SK-N-SH (cell line): ENCODE data around the gene CD72. TPM values are rescaled to one million over a fixed set of nuclear protein-coding genes. Genes with fewer than 3 reads are reported as not detected.

ENCODE experiments used
- CTCF ChIA-PET: fragments of 300-600, 350-600 bp; formaldehyde crosslinking; extraction: SDS; loops from one replicate; lab custom pipeline; 2021; lab: Yijun Ruan, JAX
- POLR2A ChIA-PET: fragments of 350-600 bp; sonication (Branson Sonifier 250); formaldehyde crosslinking; extraction: SDS; loops from one replicate; lab custom pipeline; 2020; ENCODE audit warnings: antibody characterized with exemption, inconsistent platforms; lab: Yijun Ruan, JAX
- DNase-seq: peaks from one replicate; pipeline ENCODE4 v3.0.0; 2012
- H2AFZ ChIP-seq: fragments of 200-600 bp; sonication (generic); 2 replicates; pipeline ENCODE4 v1.8.1; 2016; ENCODE audit warnings: antibody characterized with exemption, mild to moderate bottlenecking, low read depth
- H3F3A ChIP-seq: fragments of 200-600 bp; sonication (generic); replicated peaks from 2 replicates; pipeline ENCODE3; 2016; ENCODE audit warnings: antibody characterized with exemption, mild to moderate bottlenecking; ENCODE audit not compliant: insufficient read depth
- H3K27ac ChIP-seq, 2 experiments: fragments of 200-500 bp in 1 of 2; fragments of 200-600 bp in 1 of 2; sonication (Bioruptor generic) in 1 of 2; sonication (generic), shearing (Covaris generic) in 1 of 2; 2 replicates each; pipeline versions ENCODE4 v1.5.1 to v1.6.1; 2014 to 2016; ENCODE audit warnings: low read depth in 2 of 2, inconsistent platforms in 1 of 2, low read length in 1 of 2, mild to moderate bottlenecking in 1 of 2, mixed read lengths in 1 of 2
- H3K27me3 ChIP-seq: fragments of 200-600 bp; sonication (generic), shearing (Covaris generic); 2 replicates; pipeline ENCODE4 v1.6.1; 2016; ENCODE audit warnings: mixed run types; ENCODE audit not compliant: insufficient read depth
- H3K36me3 ChIP-seq, 2 experiments: fragments of 200-500 bp in 1 of 2; fragments of 200-600 bp in 1 of 2; sonication (Bioruptor generic) in 1 of 2; sonication (generic) in 1 of 2; replicated peaks in 1 of 2; 2 replicates each; pipeline versions ENCODE3 to v1.5.1; 2014 to 2016; ENCODE audit warnings: low read length in 1 of 2, mild to moderate bottlenecking in 1 of 2; ENCODE audit not compliant: insufficient read depth in 2 of 2, control insufficient read depth in 1 of 2
- H3K4me1 ChIP-seq, 2 experiments: fragments of 200-500 bp in 1 of 2; fragments of 200-600 bp in 1 of 2; sonication (Bioruptor generic) in 1 of 2; sonication (generic), shearing (Covaris generic) in 1 of 2; 2 replicates each; pipeline versions ENCODE4 v1.5.1 to v1.6.1; 2014 to 2016; ENCODE audit warnings: low read depth in 1 of 2, low read length in 1 of 2, mixed run types in 1 of 2; ENCODE audit not compliant: insufficient read depth in 2 of 2, control insufficient read depth in 1 of 2
- H3K4me2 ChIP-seq: fragments of 200-600 bp; sonication (generic), shearing (Covaris generic); 2 replicates; pipeline ENCODE4 v1.6.1; 2017; ENCODE audit warnings: mixed run types
- H3K4me3 ChIP-seq, 2 experiments: fragments of 200-500 bp in 1 of 2; fragments of 200-600 bp in 1 of 2; sonication (Bioruptor generic) in 1 of 2; sonication (generic), shearing (Covaris generic) in 1 of 2; 2 replicates each; pipeline versions ENCODE4 v1.5.1 to v1.8.1; 2014 to 2016; ENCODE audit warnings: low read depth in 2 of 2, inconsistent platforms in 1 of 2, low read length in 1 of 2, mild to moderate bottlenecking in 1 of 2, mixed read lengths in 1 of 2, moderate library complexity in 1 of 2
- H3K79me2 ChIP-seq: fragments of 200-600 bp; sonication (generic); 2 replicates; pipeline ENCODE4 v1.8.1; 2017; ENCODE audit warnings: mild to moderate bottlenecking; ENCODE audit not compliant: insufficient read depth
- H3K9ac ChIP-seq: fragments of 200-600 bp; sonication (generic); 2 replicates; pipeline ENCODE4 v1.6.1; 2017; ENCODE audit warnings: mixed run types
- H3K9me2 ChIP-seq: fragments of 200-600 bp; sonication (generic); 2 replicates; pipeline ENCODE4 v1.6.1; 2017; ENCODE audit warnings: mixed run types
- H3K9me3 ChIP-seq: fragments of 200-600 bp; sonication (generic); 2 replicates; pipeline ENCODE4 v1.6.1; 2017; ENCODE audit warnings: mixed run types, mild to moderate bottlenecking, moderate library complexity
- H4K20me1 ChIP-seq: fragments of 200-600 bp; sonication (generic); 2 replicates; pipeline ENCODE4 v1.6.1; 2017; ENCODE audit warnings: mild to moderate bottlenecking, mixed run types; ENCODE audit not compliant: insufficient read depth
- CHD2 ChIP-seq: fragments of 150-350 bp; IDR thresholded peaks from 2 replicates; pipeline ENCODE4 v1.6.1; 2018; ENCODE audit warnings: low read length; ENCODE audit not compliant: partially characterized antibody
- EP300 ChIP-seq, 2 experiments: IDR thresholded peaks; 2 replicates each; pipeline versions ENCODE4 v1.4.0 to v1.6.1; 2012; ENCODE audit warnings: borderline replicate concordance in 1 of 2, low read depth in 1 of 2, low read length in 1 of 2
- GABPA ChIP-seq: IDR thresholded peaks from 2 replicates; pipeline ENCODE4 v1.4.0; 2012; ENCODE audit warnings: low read depth, mild to moderate bottlenecking
- JUND ChIP-seq: IDR thresholded peaks from 2 replicates; pipeline ENCODE4 v1.4.0; 2012
- MEF2A ChIP-seq: IDR thresholded peaks from 2 replicates; pipeline ENCODE4 v1.4.0; 2012; ENCODE audit warnings: low read depth, borderline replicate concordance
- MXI1 ChIP-seq: IDR thresholded peaks from 2 replicates; pipeline ENCODE4 v1.6.1; 2012; ENCODE audit warnings: mild to moderate bottlenecking, low read depth, low read length, improper control_type of control experiment
- NFIC ChIP-seq: IDR thresholded peaks from 2 replicates; pipeline ENCODE4 v1.4.0; 2012; ENCODE audit warnings: borderline replicate concordance
- NRF1 ChIP-seq: IDR thresholded peaks from 2 replicates; pipeline ENCODE4 v1.6.1; 2012; ENCODE audit warnings: low read depth, mild to moderate bottlenecking, low read length
- RAD21 ChIP-seq: IDR thresholded peaks from 2 replicates; pipeline ENCODE4 v1.6.1; 2012; ENCODE audit warnings: mild to moderate bottlenecking, low read length
- RCOR1 ChIP-seq: fragments of 150-350 bp; IDR thresholded peaks from 2 replicates; pipeline ENCODE4 v1.6.1; 2017; ENCODE audit warnings: antibody characterized with exemption, low read length
- SMC3 ChIP-seq: IDR thresholded peaks from 2 replicates; pipeline ENCODE4 v1.6.1; 2012; ENCODE audit warnings: low read depth, low read length, improper control_type of control experiment
- YY1 ChIP-seq: IDR thresholded peaks from 2 replicates; pipeline ENCODE4 v1.4.0; 2012; ENCODE audit warnings: low read depth, mild to moderate bottlenecking
- WGBS: methylation state at CpG from one replicate; pipeline ENCODE4 v1.1.6; 2017; ENCODE audit warnings: low lambda C conversion rate; 5-methylcytosine and 5-hydroxymethylcytosine counted together
- polyA plus RNA-seq, 3 experiments: library from polyadenylated mRNA; depleted of rRNA; stranded (reverse); fragments of >200 nt; gene quantifications; 2 replicates each; pipeline ENCODE4 v1.2.3, GENCODE V29; 2012
- TF ChIP-seq, protein P1 (sequence below): fragments of 150-350 bp; IDR thresholded peaks from 2 replicates; pipeline ENCODE4 v1.6.1; 2017; ENCODE audit warnings: antibody characterized with exemption, low read length, low read depth, borderline replicate concordance
- TF ChIP-seq, protein P2 (sequence below): IDR thresholded peaks from 2 replicates; pipeline ENCODE4; 2012
- TF ChIP-seq, protein P3 (sequence below): fragments of 150-350 bp; IDR thresholded peaks from 2 replicates; pipeline ENCODE4 v1.6.1; 2016; ENCODE audit warnings: mild to moderate bottlenecking, low read depth, low read length
- TF ChIP-seq, protein P4 (sequence below): fragments of 200-600 bp; sonication (generic); IDR thresholded peaks from 2 replicates; pipeline ENCODE4 v1.6.1; 2017; ENCODE audit warnings: antibody characterized with exemption, mild to moderate bottlenecking, moderate library complexity

Gene CD72
- polyA plus RNA-seq, 1 of the 3 experiments (the other 2 are of a cell fraction), result 2.7 TPM

DNA sequence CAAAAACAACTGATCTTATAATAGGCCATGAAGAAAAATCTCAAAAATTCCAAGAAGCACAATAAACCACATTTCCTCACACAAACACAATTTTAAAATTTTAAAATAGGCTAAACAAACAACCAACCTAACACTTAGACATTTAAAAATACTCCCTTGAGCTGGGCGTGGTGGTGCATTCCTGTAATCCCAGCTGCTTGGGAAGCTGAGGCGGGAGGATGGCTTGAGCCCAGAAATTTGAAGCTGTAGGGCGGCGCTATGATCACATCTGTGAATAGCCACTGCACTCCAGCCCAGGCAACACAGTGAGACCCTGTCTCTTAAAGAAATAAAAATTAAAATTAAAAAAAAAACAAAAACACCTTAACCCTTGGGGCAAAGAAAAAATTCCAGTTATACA, 50.0 kb downstream of the CD72 start:
- H3K36me3 ChIP-seq, result peaks cover 0 to 1% of the 10 kb centered on the region in 2 experiments
- no peak overlapping the region for H3K4me2 ChIP-seq
- H4K20me1 ChIP-seq, result no peaks in the 10 kb centered on the region
- H3F3A ChIP-seq, result peaks cover 3% of the 10 kb centered on the region
- WGBS, result 91% methylated on average over 4 of the region's 4 CpGs
- no peak overlapping the region for H3K9ac ChIP-seq
- H3K27me3 ChIP-seq, result no peaks in the 10 kb centered on the region
- ChIA-PET POLR2A (no interaction called here), CTCF (interaction anchor here (2.9 kb wide), 1 partner anchor 14 kb away, joined by 10 read pairs; no protein-coding TSS in a partner anchor)
- H2AFZ ChIP-seq, result no peak overlapping the region
- H3K4me3 ChIP-seq, result no peak overlapping the region
- no peaks in the 10 kb centered on the region for H3K9me2 ChIP-seq
- no peak for TF ChIP-seq JUND
- no peaks in the 10 kb centered on the region for H3K79me2 ChIP-seq
- H3K4me1 ChIP-seq, result peaks cover 0 to 3% of the 10 kb centered on the region in 2 experiments; a peak in 1 of 4 replicates
- H3K27ac ChIP-seq, result no peak overlapping the region
- H3K9me3 ChIP-seq, result no peaks in the 10 kb centered on the region
- DNase-seq, result no peak

DNA sequence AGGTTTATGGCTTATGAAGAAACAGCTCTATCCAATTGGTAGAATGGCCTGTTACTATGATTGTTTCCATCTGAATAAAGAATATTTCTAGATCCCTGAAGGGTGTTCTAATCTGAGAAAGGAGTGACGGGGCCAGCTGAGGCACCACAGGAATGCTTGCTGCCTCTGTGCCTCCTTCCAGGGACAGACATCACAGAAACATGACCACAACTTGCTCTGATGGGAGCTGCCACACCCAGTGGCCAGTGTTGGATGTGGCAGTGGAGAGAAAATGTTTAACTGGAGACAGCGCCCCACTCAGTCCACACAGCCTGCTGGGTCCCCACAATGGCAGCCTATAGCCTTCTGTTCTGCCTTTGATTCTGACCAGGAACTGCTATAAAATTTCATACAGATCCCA, 51.8 kb downstream of the CD72 start:
- WGBS, result 97% methylated on average over 2 of the region's 2 CpGs
- CTCF ChIA-PET, result interaction anchor here (1.9 kb wide), 1 partner anchor 12 kb away, joined by 12 read pairs; no protein-coding TSS in a partner anchor

DNA sequence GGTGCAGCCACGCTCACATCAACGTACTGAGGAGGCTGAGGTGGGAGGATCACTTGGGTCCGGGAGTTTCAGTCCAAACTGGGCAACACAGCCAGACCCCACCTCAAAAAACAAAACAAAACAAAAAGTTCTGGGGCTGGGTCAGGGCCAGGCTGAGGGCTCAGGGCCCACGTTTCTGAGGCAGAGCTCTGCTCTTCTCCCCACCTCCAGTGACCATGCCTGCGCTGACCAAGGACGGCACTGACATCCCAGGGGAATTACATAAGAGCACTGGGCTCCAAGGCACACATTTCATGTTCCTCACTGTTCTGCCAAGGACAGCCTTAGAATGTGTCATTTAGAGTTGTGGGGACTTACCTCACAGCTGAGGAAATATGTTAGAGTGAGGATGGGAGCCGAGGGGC, 53.6 kb downstream of the CD72 start:
- 96% methylated on average over 4 of the region's 7 CpGs for WGBS
- Histone ChIP-seq H3F3A (peaks cover 3% of the 10 kb centered on the region), H3K9ac (no peak overlapping the region), H3K79me2 (no peaks in the 10 kb centered on the region), H3K4me2 (no peak overlapping the region), H2AFZ (no peak overlapping the region), H3K27ac (no peak overlapping the region), H3K9me3 (no peaks in the 10 kb centered on the region), H4K20me1 (no peaks in the 10 kb centered on the region), H3K36me3 (peaks cover 0 to 14% of the 10 kb centered on the region in 2 experiments), H3K27me3 (no peaks in the 10 kb centered on the region), H3K4me3 (no peak overlapping the region), H3K9me2 (no peaks in the 10 kb centered on the region), H3K4me1 (peaks cover 0 to 3% of the 10 kb centered on the region in 2 experiments; a peak in 1 of 4 replicates)
- CTCF ChIA-PET, result interaction anchor here (1.0 to 1.9 kb wide), 2 partner anchors 11 to 75 kb away, joined by 3 to 12 read pairs; partner anchors contain the start of gene RUSC2
- POLR2A ChIA-PET, result interaction anchor here (1.6 kb wide), 1 partner anchor 11 kb away, joined by 5 read pairs; no protein-coding TSS in a partner anchor
- no peak for DNase-seq
- TF ChIP-seq, protein P1, sequence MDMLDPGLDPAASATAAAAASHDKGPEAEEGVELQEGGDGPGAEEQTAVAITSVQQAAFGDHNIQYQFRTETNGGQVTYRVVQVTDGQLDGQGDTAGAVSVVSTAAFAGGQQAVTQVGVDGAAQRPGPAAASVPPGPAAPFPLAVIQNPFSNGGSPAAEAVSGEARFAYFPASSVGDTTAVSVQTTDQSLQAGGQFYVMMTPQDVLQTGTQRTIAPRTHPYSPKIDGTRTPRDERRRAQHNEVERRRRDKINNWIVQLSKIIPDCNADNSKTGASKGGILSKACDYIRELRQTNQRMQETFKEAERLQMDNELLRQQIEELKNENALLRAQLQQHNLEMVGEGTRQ, result no peak
- no peak for TF ChIP-seq MEF2A
- TF ChIP-seq, protein P2, sequence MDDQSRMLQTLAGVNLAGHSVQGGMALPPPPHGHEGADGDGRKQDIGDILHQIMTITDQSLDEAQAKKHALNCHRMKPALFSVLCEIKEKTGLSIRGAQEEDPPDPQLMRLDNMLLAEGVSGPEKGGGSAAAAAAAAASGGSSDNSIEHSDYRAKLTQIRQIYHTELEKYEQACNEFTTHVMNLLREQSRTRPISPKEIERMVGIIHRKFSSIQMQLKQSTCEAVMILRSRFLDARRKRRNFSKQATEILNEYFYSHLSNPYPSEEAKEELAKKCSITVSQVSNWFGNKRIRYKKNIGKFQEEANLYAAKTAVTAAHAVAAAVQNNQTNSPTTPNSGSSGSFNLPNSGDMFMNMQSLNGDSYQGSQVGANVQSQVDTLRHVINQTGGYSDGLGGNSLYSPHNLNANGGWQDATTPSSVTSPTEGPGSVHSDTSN, result no peak
- no peak for TF ChIP-seq GABPA
- no peak for TF ChIP-seq NFIC
- TF ChIP-seq, protein P3, sequence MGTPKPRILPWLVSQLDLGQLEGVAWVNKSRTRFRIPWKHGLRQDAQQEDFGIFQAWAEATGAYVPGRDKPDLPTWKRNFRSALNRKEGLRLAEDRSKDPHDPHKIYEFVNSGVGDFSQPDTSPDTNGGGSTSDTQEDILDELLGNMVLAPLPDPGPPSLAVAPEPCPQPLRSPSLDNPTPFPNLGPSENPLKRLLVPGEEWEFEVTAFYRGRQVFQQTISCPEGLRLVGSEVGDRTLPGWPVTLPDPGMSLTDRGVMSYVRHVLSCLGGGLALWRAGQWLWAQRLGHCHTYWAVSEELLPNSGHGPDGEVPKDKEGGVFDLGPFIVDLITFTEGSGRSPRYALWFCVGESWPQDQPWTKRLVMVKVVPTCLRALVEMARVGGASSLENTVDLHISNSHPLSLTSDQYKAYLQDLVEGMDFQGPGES, result no peak
- TF ChIP-seq MXI1, result no peak
- TF ChIP-seq RCOR1, result no peak
- no peak for TF ChIP-seq CHD2
- no peak for TF ChIP-seq SMC3
- TF ChIP-seq EP300 (IDR thresholded peaks at IDR 0.05; ENCODE audit: borderline replicate concordance in 1 of 2, low read depth in 1 of 2, low read length in 1 of 2), result no peak
- TF ChIP-seq YY1, result no peak
- TF ChIP-seq RAD21, result no peak

More for the DNA sequence above, 51.8 kb downstream of the CD72 start:
- no peaks in the 10 kb centered on the region for H3K9me3 ChIP-seq
- no peak overlapping the region for H3K4me2 ChIP-seq
- H3K4me3 ChIP-seq, result no peak overlapping the region
- H4K20me1 ChIP-seq, result no peaks in the 10 kb centered on the region
- no peak overlapping the region for H2AFZ ChIP-seq
- H3K4me1 ChIP-seq, result peaks cover 0 to 3% of the 10 kb centered on the region in 2 experiments; a peak in 1 of 4 replicates
- TF ChIP-seq, protein P4, sequence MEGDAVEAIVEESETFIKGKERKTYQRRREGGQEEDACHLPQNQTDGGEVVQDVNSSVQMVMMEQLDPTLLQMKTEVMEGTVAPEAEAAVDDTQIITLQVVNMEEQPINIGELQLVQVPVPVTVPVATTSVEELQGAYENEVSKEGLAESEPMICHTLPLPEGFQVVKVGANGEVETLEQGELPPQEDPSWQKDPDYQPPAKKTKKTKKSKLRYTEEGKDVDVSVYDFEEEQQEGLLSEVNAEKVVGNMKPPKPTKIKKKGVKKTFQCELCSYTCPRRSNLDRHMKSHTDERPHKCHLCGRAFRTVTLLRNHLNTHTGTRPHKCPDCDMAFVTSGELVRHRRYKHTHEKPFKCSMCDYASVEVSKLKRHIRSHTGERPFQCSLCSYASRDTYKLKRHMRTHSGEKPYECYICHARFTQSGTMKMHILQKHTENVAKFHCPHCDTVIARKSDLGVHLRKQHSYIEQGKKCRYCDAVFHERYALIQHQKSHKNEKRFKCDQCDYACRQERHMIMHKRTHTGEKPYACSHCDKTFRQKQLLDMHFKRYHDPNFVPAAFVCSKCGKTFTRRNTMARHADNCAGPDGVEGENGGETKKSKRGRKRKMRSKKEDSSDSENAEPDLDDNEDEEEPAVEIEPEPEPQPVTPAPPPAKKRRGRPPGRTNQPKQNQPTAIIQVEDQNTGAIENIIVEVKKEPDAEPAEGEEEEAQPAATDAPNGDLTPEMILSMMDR, result peak; percentile 14; the same call in 1 of the 2 replicates
- TF ChIP-seq NRF1 (no peak), CHD2 (no peak)
- TF ChIP-seq, all 33 proteins: peak for 1
- no peak overlapping the region for H3K27ac ChIP-seq
- peaks cover 3% of the 10 kb centered on the region for H3F3A ChIP-seq
- no peak for DNase-seq
- H3K79me2 ChIP-seq, result no peaks in the 10 kb centered on the region
- H3K9ac ChIP-seq, result no peak overlapping the region
- POLR2A ChIA-PET, result interaction anchor here (0.6 to 1.6 kb wide), 2 partner anchors 13 to 21 kb away, joined by 5 read pairs; no protein-coding TSS in a partner anchor
- H3K9me2 ChIP-seq, result no peaks in the 10 kb centered on the region
- H3K27me3 ChIP-seq, result no peaks in the 10 kb centered on the region
- peaks cover 0 to 7% of the 10 kb centered on the region in 2 experiments for H3K36me3 ChIP-seq
